ENCODE measurements around the gene ST8SIA6.

Gene ST8SIA6

DNA sequence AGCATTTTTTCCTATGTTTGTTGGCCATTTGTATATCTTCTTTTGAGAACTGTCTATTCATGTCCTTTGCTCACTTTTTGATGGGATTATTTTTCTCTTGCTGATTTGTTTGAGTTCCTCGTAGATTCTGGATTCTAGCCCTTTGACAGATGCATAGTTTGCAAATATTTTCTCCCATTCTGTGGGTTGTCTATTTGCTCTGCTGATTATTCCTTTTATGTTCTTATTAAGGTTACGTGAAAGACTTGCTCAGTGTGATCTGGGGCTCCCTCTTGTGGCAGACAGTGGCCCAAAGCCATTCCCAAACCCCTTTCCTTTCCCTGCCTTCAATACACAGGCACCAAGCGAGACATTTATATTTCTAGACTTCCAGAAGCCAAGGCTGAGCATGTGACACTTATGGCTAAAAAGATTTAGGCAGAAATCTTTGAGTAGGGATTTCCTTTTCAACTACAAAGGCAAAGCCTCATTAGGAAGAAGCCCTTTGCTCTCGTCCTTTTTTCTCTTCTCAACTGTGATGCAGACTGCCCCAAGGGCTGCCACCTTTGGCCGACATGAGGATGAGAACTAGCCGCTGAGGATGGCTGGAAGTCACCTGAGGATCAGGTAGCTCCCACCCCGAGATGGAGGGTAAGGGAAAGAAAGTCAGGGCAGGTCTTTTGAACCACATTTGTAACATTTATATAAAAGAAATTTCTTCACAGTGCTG lies 23.6 kb downstream of the ST8SIA6 start:
- TF ChIP-seq, protein P1, sequence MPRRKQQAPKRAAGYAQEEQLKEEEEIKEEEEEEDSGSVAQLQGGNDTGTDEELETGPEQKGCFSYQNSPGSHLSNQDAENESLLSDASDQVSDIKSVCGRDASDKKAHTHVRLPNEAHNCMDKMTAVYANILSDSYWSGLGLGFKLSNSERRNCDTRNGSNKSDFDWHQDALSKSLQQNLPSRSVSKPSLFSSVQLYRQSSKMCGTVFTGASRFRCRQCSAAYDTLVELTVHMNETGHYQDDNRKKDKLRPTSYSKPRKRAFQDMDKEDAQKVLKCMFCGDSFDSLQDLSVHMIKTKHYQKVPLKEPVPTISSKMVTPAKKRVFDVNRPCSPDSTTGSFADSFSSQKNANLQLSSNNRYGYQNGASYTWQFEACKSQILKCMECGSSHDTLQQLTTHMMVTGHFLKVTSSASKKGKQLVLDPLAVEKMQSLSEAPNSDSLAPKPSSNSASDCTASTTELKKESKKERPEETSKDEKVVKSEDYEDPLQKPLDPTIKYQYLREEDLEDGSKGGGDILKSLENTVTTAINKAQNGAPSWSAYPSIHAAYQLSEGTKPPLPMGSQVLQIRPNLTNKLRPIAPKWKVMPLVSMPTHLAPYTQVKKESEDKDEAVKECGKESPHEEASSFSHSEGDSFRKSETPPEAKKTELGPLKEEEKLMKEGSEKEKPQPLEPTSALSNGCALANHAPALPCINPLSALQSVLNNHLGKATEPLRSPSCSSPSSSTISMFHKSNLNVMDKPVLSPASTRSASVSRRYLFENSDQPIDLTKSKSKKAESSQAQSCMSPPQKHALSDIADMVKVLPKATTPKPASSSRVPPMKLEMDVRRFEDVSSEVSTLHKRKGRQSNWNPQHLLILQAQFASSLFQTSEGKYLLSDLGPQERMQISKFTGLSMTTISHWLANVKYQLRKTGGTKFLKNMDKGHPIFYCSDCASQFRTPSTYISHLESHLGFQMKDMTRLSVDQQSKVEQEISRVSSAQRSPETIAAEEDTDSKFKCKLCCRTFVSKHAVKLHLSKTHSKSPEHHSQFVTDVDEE (CRISPR knock-in tag; IDR thresholded peaks at IDR 0.05) = no peak
- TF ChIP-seq BACH2 (CRISPR knock-in tag; IDR thresholded peaks at IDR 0.05; ENCODE audit: borderline replicate concordance) (no peak), PPARA (CRISPR knock-in tag; IDR thresholded peaks at IDR 0.05; ENCODE audit: borderline replicate concordance) (no peak), PATZ1 (CRISPR knock-in tag; IDR thresholded peaks at IDR 0.05; ENCODE audit: borderline replicate concordance) (no peak), CSRNP3 (CRISPR knock-in tag; IDR thresholded peaks at IDR 0.05) (no peak), ZFP30 (CRISPR knock-in tag; IDR thresholded peaks at IDR 0.05) (no peak), ZNF70 (CRISPR knock-in tag; IDR thresholded peaks at IDR 0.05) (no peak), ESRRG (CRISPR knock-in tag; IDR thresholded peaks at IDR 0.05) (no peak), TOX (CRISPR knock-in tag; IDR thresholded peaks at IDR 0.05; ENCODE audit: borderline replicate concordance) (no peak), ISL1 (CRISPR knock-in tag; IDR thresholded peaks at IDR 0.05) (no peak), SNAI2 (CRISPR knock-in tag; IDR thresholded peaks at IDR 0.05) (no peak), RARB (CRISPR knock-in tag; IDR thresholded peaks at IDR 0.05) (no peak), ZNF8 (CRISPR knock-in tag; IDR thresholded peaks at IDR 0.05) (no peak), TCF4 (CRISPR knock-in tag; IDR thresholded peaks at IDR 0.05; ENCODE audit: borderline replicate concordance) (no peak), OSR1 (CRISPR knock-in tag; IDR thresholded peaks at IDR 0.05) (no peak), CREB5 (CRISPR knock-in tag; IDR thresholded peaks at IDR 0.05; ENCODE audit: low read depth) (no peak)
- TF ChIP-seq, protein P2, sequence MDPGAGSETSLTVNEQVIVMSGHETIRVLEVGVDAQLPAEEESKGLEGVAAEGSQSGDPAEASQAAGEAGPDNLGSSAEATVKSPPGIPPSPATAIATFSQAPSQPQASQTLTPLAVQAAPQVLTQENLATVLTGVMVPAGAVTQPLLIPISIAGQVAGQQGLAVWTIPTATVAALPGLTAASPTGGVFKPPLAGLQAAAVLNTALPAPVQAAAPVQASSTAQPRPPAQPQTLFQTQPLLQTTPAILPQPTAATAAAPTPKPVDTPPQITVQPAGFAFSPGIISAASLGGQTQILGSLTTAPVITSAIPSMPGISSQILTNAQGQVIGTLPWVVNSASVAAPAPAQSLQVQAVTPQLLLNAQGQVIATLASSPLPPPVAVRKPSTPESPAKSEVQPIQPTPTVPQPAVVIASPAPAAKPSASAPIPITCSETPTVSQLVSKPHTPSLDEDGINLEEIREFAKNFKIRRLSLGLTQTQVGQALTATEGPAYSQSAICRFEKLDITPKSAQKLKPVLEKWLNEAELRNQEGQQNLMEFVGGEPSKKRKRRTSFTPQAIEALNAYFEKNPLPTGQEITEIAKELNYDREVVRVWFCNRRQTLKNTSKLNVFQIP (CRISPR knock-in tag; IDR thresholded peaks at IDR 0.05; ENCODE audit: borderline replicate concordance, low read depth) = no peak
- ATAC-seq = peak; percentile 98

DNA sequence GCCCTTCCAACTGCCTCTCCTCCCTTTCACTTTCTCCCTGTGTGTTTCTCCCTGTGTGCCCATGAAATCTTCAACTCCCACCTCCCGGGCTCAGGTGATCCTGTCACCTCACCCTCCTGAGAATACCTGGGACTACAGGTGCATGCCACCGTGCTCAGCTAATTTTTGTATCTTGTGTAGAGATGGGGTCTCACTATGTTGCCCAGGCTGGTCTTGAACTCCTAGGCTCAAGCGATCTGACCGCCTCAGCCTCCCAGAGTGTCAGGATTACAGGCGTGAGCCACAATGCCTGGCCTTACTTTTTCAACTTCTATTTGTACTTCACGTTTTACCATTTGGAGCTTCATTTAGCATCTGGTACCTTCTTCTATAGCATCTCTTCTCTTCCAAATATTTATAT lies 24.9 kb downstream of the ST8SIA6 start:
- TF ChIP-seq GLIS3 (CRISPR knock-in tag; IDR thresholded peaks at IDR 0.05) (no peak), SNAI2 (CRISPR knock-in tag; IDR thresholded peaks at IDR 0.05) (no peak), CSDC2 (CRISPR knock-in tag; IDR thresholded peaks at IDR 0.05) (no peak), ZFP30 (CRISPR knock-in tag; IDR thresholded peaks at IDR 0.05) (no peak), TOX (CRISPR knock-in tag; IDR thresholded peaks at IDR 0.05; ENCODE audit: borderline replicate concordance) (no peak), CSRNP3 (CRISPR knock-in tag; IDR thresholded peaks at IDR 0.05) (no peak)
- TF ChIP-seq, protein P2 (CRISPR knock-in tag; IDR thresholded peaks at IDR 0.05; ENCODE audit: borderline replicate concordance, low read depth) = no peak

More for the DNA sequence above, 24.9 kb downstream of the ST8SIA6 start:
- ATAC-seq = no peak
